Adipocyte (in vitro differentiated cells): ENCODE data around the gene RNF130.

Source experiments
- DNase-seq: peaks from one replicate; pipeline ENCODE4 v3.0.0-alpha.2; 2015; ENCODE audit warnings: low read depth
- H3K27me3 ChIP-seq: replicated peaks from 2 replicates; pipeline ENCODE4 v1.7.0; 2013; ENCODE audit warnings: mild to moderate bottlenecking, low read length, moderate library complexity; ENCODE audit not compliant: control insufficient read depth, insufficient read depth
- H3K36me3 ChIP-seq: 2 replicates; pipeline ENCODE4 v1.7.0; 2013; ENCODE audit warnings: low read length, mild to moderate bottlenecking, moderate library complexity; ENCODE audit not compliant: control insufficient read depth, insufficient read depth, severe bottlenecking
- H3K4me1 ChIP-seq: 2 replicates; pipeline ENCODE4 v1.7.0; 2013; ENCODE audit warnings: mild to moderate bottlenecking, low read length, moderate library complexity; ENCODE audit not compliant: control insufficient read depth, insufficient read depth
- H3K4me3 ChIP-seq: 2 replicates; pipeline ENCODE4 v1.7.0; 2013; ENCODE audit warnings: mild to moderate bottlenecking, low read length, moderate library complexity
- H3K9ac ChIP-seq: 2 replicates; pipeline ENCODE4 v1.7.0; 2013; ENCODE audit warnings: mild to moderate bottlenecking, low read length, moderate library complexity
- H3K9me3 ChIP-seq: 2 replicates; pipeline ENCODE4 v1.7.0; 2013; ENCODE audit warnings: mild to moderate bottlenecking, low read length, moderate library complexity; ENCODE audit not compliant: control insufficient read depth

The RNF130 gene

GRCh38 chr5:180114304-180115003 lies 42.9 kb upstream of the RNF130 start:
- H3K4me3 ChIP-seq: no peak overlapping the region
- no peaks in the 10 kb centered on the region for H3K9me3 ChIP-seq
- H3K9ac ChIP-seq: no peak overlapping the region
- DNase-seq: no peak
- no peaks in the 10 kb centered on the region for H3K36me3 ChIP-seq
- peaks cover 21% of the 10 kb centered on the region for H3K27me3 ChIP-seq
- H3K4me1 ChIP-seq: no peaks in the 10 kb centered on the region

GRCh38 chr5:180113660-180114303 lies 42.2 kb upstream of the RNF130 start:
- no peak overlapping the region for H3K4me3 ChIP-seq
- DNase-seq: no peak
- peaks cover 18% of the 10 kb centered on the region for H3K27me3 ChIP-seq
- H3K9me3 ChIP-seq: no peaks in the 10 kb centered on the region
- H3K4me1 ChIP-seq: no peaks in the 10 kb centered on the region
- no peaks in the 10 kb centered on the region for H3K36me3 ChIP-seq
- no peak overlapping the region for H3K9ac ChIP-seq

- Histone ChIP-seq H3K9ac (no peak overlapping the region), H3K36me3 (no peaks in the 10 kb centered on the region), H3K9me3 (peaks cover 7% of the 10 kb centered on the region), H3K4me1 (no peaks in the 10 kb centered on the region), H3K27me3 (peaks cover 17% of the 10 kb centered on the region), H3K4me3 (no peak overlapping the region)
- DNase-seq: no peak
Observed at GRCh38 chr5:180112181-180112861, 40.8 kb upstream of the RNF130 start.

- Histone ChIP-seq H3K36me3 (no peaks in the 10 kb centered on the region), H3K27me3 (peaks cover 9% of the 10 kb centered on the region), H3K4me3 (no peak overlapping the region), H3K9ac (no peak overlapping the region), H3K9me3 (peaks cover 16% of the 10 kb centered on the region), H3K4me1 (no peaks in the 10 kb centered on the region)
- DNase-seq: no peak
Observed at GRCh38 chr5:180111273-180112002, 39.9 kb upstream of the RNF130 start.

GRCh38 chr5:180109920-180110319 lies 38.4 kb upstream of the RNF130 start:
- Histone ChIP-seq H3K9me3 (peaks cover 24% of the 10 kb centered on the region), H3K36me3 (no peaks in the 10 kb centered on the region), H3K27me3 (peaks cover 8% of the 10 kb centered on the region), H3K4me3 (no peak overlapping the region), H3K9ac (no peak overlapping the region), H3K4me1 (no peaks in the 10 kb centered on the region)
- no peak for DNase-seq

- Histone ChIP-seq H3K9me3 (peaks cover 24% of the 10 kb centered on the region), H3K4me3 (no peak overlapping the region), H3K27me3 (peaks cover 8% of the 10 kb centered on the region), H3K9ac (no peak overlapping the region), H3K36me3 (no peaks in the 10 kb centered on the region), H3K4me1 (no peaks in the 10 kb centered on the region)
- no peak for DNase-seq
Observed at GRCh38 chr5:180107005-180107404, 35.4 kb upstream of the RNF130 start.

GRCh38 chr5:180105827-180106312 lies 34.3 kb upstream of the RNF130 start:
- peaks cover 24% of the 10 kb centered on the region for H3K9me3 ChIP-seq
- H3K9ac ChIP-seq: no peak overlapping the region
- H3K27me3 ChIP-seq: peaks cover under 1% of the 10 kb centered on the region
- DNase-seq: no peak
- H3K36me3 ChIP-seq: no peaks in the 10 kb centered on the region
- H3K4me1 ChIP-seq: no peaks in the 10 kb centered on the region
- no peak overlapping the region for H3K4me3 ChIP-seq

- Histone ChIP-seq H3K27me3 (no peaks in the 10 kb centered on the region), H3K36me3 (no peaks in the 10 kb centered on the region), H3K9ac (no peak overlapping the region), H3K9me3 (peaks cover 24% of the 10 kb centered on the region), H3K4me3 (no peak overlapping the region), H3K4me1 (no peaks in the 10 kb centered on the region)
- DNase-seq: no peak
Observed at GRCh38 chr5:180104168-180104530, 32.6 kb upstream of the RNF130 start.

- Histone ChIP-seq H3K9me3 (peaks cover 24% of the 10 kb centered on the region), H3K4me1 (no peaks in the 10 kb centered on the region), H3K27me3 (no peaks in the 10 kb centered on the region), H3K36me3 (no peaks in the 10 kb centered on the region), H3K9ac (no peak overlapping the region), H3K4me3 (no peak overlapping the region)
- no peak for DNase-seq
Observed at GRCh38 chr5:180103487-180104167, 32.1 kb upstream of the RNF130 start.

GRCh38 chr5:180102636-180103035 lies 31.1 kb upstream of the RNF130 start:
- peaks cover 5% of the 10 kb centered on the region for H3K27me3 ChIP-seq
- no peak overlapping the region for H3K4me3 ChIP-seq
- H3K9ac ChIP-seq: no peak overlapping the region
- peaks cover 19% of the 10 kb centered on the region for H3K9me3 ChIP-seq
- no peaks in the 10 kb centered on the region for H3K4me1 ChIP-seq
- no peaks in the 10 kb centered on the region for H3K36me3 ChIP-seq
- no peak for DNase-seq
